ENCODE measurements around the gene DNAJB4. TPM values are rescaled to one million over a fixed set of nuclear protein-coding genes. Genes with fewer than 3 reads are reported as not detected.
"Not testable (repeated sequence)": the region's sequence is repeated elsewhere in the genome, so short reads cannot be mapped to it uniquely, and the experiment has no call there.

The DNAJB4 gene
- total and polyA plus RNA-seq, 2 donors (not counting 1 experiment from before 2014, with no cell fraction given): 3.6 to 17.0 TPM

DNA sequence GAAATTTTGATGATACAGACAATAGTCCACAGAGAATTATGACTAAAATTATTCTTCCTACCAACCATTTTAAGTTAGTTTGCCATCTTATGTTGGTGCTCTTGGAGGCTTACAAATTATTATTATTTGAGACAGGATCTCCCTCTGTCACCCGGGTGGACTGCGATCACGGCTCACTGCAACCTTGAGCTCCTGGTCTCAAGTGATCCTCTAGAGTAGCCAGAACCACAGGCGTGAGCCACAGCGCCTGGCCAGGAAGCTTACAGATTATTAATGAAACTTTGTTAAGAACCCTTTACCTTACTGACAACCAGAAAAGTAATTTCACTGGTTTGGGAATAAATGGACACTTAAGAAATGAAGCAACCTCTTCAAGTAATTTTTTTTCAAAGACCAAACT, 8.0 kb upstream of the DNAJB4 start:
- ChIA-PET POLR2A (no interaction called here), CTCF (interaction anchor here (0.7 kb wide), 1 partner anchor 21 kb away, joined by 3 read pairs; no protein-coding TSS in a partner anchor)
- WGBS (ENCODE audit: insufficient coverage): 100% methylated on average over 3 of the region's 5 CpGs
- intact Hi-C loops (cut with micrococcal nuclease): no loop called here
- DNase-seq (no peak), ATAC-seq (ENCODE audit: low read depth) (no peak)
- Mint-ChIP-seq H3K9me3 (ENCODE audit: insufficient read depth) (no peaks in the 10 kb centered on the region), H3K4me3 (no peak overlapping the region), H3K27me3 (no peaks in the 10 kb centered on the region), H3K27ac (no peak overlapping the region), H3K4me1 (peaks cover 1% of the 10 kb centered on the region)
- peaks cover 33% of the 10 kb centered on the region for H3K79me2 ChIP-seq (ENCODE audit: control insufficient read depth, insufficient read depth, low read length)
- no peaks in the 10 kb centered on the region for H3K36me3 ChIP-seq (replicated peaks in 1 of 2; ENCODE audit: control extremely low read depth in 1 of 2, control insufficient read depth in 1 of 2, extremely low read depth in 1 of 2, insufficient read depth in 2 of 2, low read length in 1 of 2)
- H4K20me1 ChIP-seq (ENCODE audit: control insufficient read depth, insufficient read depth, low read length, poor library complexity, severe bottlenecking): no peaks in the 10 kb centered on the region
- H2AFZ ChIP-seq (ENCODE audit: insufficient read depth, low read depth, low read length, poor library complexity, severe bottlenecking): no peak overlapping the region
- H3K27ac ChIP-seq (ENCODE audit: low read length in 2 of 2): no peak overlapping the region
- H3K4me1 ChIP-seq (ENCODE audit: control insufficient read depth in 2 of 2, insufficient read depth in 2 of 2, low read length in 2 of 2): no peaks in the 10 kb centered on the region
- H3K27me3 ChIP-seq (replicated peaks in 1 of 4; ENCODE audit: control extremely low read depth in 1 of 4, control insufficient read depth in 3 of 4, insufficient read depth in 4 of 4, low read length in 3 of 4): no peaks in the 10 kb centered on the region
- H3K4me3 ChIP-seq (ENCODE audit: control extremely low read depth in 1 of 5, extremely low read depth in 1 of 5, insufficient read depth in 1 of 5, low read depth in 2 of 5, low read length in 4 of 5): no peak overlapping the region
- H3K9ac ChIP-seq (ENCODE audit: low read length): no peak overlapping the region
- H3K4me2 ChIP-seq (replicated peaks; ENCODE audit: low read depth, low read length, poor library complexity, severe bottlenecking): no peak overlapping the region
- no peaks in the 10 kb centered on the region for H3K9me3 ChIP-seq (ENCODE audit: control extremely low read depth in 1 of 3, control insufficient read depth in 2 of 3, insufficient read depth in 1 of 3, low read length in 2 of 3)
- TF ChIP-seq EZH2 (IDR thresholded peaks at IDR 0.05; ENCODE audit: borderline replicate concordance, insufficient read depth, low read depth, low read length, poor library complexity, severe bottlenecking): no peak
- TF ChIP-seq CTCF (IDR thresholded peaks at IDR 0.05): no peak

DNA sequence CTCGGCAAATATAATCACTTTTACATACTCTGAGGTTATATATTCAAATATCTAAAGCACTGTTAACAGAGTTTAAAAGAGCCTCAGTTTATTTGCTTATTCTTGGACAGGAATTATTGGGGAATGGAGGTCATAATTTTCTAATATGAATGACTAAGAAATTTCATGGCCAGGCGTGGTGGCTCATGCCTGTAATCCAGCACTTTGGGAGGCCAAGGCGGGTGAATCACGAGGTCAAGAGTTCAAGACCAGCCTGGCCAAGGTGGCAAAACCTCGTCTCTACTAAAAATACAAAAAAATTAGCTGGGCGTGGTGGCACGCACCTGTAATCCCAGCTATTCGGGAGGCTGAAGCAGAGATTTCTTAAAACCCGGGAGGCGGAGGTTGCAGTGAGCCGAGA, 4.2 kb upstream of the DNAJB4 start:
- H3K9me3 ChIP-seq (ENCODE audit: control extremely low read depth in 1 of 3, control insufficient read depth in 2 of 3, insufficient read depth in 1 of 3, low read length in 2 of 3); H3K4me1 ChIP-seq (ENCODE audit: control insufficient read depth in 2 of 2, insufficient read depth in 2 of 2, low read length in 2 of 2); H3K27ac Mint-ChIP-seq; POLR2A ChIA-PET; H2AFZ ChIP-seq (ENCODE audit: insufficient read depth, low read depth, low read length, poor library complexity, severe bottlenecking); DNase-seq; H3K27me3 ChIP-seq (replicated peaks in 1 of 4; ENCODE audit: control extremely low read depth in 1 of 4, control insufficient read depth in 3 of 4, insufficient read depth in 4 of 4, low read length in 3 of 4); H3K4me2 ChIP-seq (replicated peaks; ENCODE audit: low read depth, low read length, poor library complexity, severe bottlenecking); H3K9ac ChIP-seq (ENCODE audit: low read length); H3K27me3 Mint-ChIP-seq; H3K4me3 Mint-ChIP-seq; H3K36me3 ChIP-seq (replicated peaks in 1 of 2; ENCODE audit: control extremely low read depth in 1 of 2, control insufficient read depth in 1 of 2, extremely low read depth in 1 of 2, insufficient read depth in 2 of 2, low read length in 1 of 2); CTCF ChIA-PET; H4K20me1 ChIP-seq (ENCODE audit: control insufficient read depth, insufficient read depth, low read length, poor library complexity, severe bottlenecking); H3K9me3 Mint-ChIP-seq (ENCODE audit: insufficient read depth); ATAC-seq (ENCODE audit: low read depth); H3K27ac ChIP-seq (ENCODE audit: low read length in 2 of 2); intact Hi-C loops (cut with micrococcal nuclease); H3K4me3 ChIP-seq (ENCODE audit: control extremely low read depth in 1 of 5, extremely low read depth in 1 of 5, insufficient read depth in 1 of 5, low read depth in 2 of 5, low read length in 4 of 5); H3K79me2 ChIP-seq (ENCODE audit: control insufficient read depth, insufficient read depth, low read length): not testable (repeated sequence)
- 90% methylated on average over 10 of the region's 11 CpGs for WGBS (ENCODE audit: insufficient coverage)
- H3K4me1 Mint-ChIP-seq: peaks cover 24% of the 10 kb centered on the region

All from B cell (primary cell).